Kasumi-1 (cell line): ENCODE results near the gene PLCB1.
A peak's percentile ranks its signal among the peaks of the same experiment; 100 is the strongest.

ENCODE experiments used
- DNase-seq, 2 experiments: peaks; one replicate each; lab custom pipeline; 2025; lab: John Stamatoyannopoulos, UW

Gene PLCB1

GRCh38 chr20:8547035-8547650, 415.1 kb downstream of the PLCB1 start:
- no peak for DNase-seq

- no peak for DNase-seq
Observed at GRCh38 chr20:8547968-8548588, 416.0 kb downstream of the PLCB1 start.

DNA sequence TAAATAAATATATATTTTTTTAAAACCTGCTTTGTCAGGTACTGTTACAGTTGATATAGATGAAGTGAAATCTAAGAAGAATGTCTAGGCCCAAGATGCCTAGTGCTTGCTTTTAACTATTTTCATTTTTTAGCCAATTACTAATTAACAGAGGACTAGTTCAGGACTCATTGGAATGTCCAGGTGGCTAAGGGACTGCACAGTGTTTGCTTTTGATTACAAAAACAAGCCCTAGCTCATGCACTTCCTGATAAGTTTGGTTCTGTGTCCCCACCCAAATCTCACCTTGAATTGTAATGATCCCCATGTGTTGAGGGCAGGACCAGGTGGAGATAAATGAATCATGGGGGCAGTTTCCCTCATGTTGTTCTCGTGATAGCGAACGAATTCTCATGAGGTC, 417.1 kb downstream of the PLCB1 start:
- no peak for DNase-seq

DNA sequence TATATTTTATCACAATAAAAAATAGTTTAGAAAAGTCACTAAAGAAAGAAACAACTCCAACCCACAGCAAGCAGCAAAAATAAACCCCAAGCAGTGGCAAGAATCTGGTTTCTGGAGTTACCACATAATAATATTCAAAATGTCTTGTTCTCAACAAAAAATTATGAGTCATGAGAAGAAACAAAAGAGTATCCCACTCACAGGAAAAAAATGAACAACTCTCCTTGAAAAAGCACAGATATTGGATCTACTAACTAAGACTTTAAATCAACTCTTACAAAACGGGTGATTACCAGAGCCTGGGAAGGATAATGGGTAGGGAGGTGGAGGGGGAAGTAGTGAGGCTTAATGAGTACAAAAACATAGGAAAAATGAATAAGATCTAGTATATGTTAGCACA, 425.6 kb downstream of the PLCB1 start:
- DNase-seq: no peak

DNA sequence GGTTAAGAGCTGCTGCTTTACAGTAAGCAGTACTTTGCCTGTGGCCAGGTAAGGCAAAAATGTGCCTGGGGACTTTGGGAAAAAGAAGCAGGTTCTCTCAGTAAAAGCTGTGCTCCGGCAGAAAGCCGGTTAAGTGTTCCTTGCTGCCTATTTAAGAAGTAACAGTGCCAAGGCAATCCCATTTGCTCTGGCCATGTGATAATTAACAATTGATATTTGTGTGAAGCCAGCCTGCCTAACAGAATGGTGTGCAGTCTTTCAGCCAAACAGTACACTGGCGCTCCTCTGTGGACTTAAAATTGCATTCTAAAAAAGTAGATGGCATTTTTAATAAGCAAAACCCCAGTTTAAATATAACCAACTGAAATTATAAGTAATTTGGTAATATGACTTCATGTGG, 430.3 kb downstream of the PLCB1 start:
- DNase-seq: no peak

DNA sequence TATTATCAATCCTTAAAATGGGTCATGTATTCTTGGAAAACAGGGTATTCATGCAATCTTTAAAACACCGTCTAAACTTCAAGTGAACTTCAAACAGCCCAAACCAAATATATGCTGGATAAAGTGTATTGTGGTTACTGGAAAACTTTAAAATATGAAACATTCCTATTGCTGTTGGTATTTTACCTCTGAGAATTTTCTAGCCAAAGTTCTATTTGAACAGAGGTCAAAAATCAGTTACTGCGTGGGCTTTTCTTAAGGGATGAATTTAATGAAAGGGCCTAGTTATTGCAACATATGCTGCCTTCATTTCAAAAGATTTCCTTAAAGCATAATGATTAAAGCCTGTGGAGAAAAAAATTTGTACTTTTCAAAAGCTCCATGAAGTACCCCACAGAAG, 436.0 kb downstream of the PLCB1 start:
- DNase-seq: no peak

- DNase-seq: no peak
Observed at GRCh38 chr20:8569766-8570165, 437.7 kb downstream of the PLCB1 start.

GRCh38 chr20:8571611-8572010, 439.5 kb downstream of the PLCB1 start:
- no peak for DNase-seq

DNA sequence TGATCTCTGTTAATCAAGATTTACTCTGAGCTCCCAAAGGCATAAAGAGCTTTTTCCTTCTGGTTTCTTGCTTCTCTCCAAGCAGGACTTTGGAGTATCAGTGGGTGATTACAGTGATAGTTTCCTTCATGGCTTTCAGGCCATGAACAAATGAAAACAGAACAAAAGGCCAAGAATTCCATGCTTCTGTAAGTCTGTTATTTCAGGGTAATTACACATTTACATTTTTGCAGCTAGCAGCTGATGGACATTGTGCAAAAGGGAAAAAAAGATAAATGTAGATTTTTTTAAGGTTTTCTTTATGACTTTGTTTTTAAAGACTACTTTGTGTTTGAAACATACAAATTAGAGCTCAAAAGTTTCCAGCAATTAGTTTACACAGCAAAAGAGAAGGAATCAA, 441.6 kb downstream of the PLCB1 start:
- DNase-seq: no peak

DNA sequence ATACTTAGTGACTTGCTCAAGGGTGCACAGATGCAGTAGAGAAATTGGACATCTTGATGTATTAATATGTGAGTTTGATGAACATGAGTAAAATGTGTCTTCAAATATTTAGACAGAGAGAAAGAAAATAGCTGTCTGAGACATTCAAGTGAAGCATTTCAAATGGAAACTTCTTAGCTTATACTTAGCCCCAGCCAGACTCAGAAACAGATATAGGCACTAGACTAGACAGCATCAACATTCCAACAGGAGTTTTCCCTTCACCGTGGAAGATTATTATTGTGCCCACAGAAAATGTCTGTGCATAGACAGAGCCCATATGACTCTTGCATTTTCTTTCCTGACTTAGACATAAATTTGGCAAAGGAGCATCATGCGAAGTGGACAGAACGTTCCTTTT, 443.0 kb downstream of the PLCB1 start:
- no peak for DNase-seq

DNA sequence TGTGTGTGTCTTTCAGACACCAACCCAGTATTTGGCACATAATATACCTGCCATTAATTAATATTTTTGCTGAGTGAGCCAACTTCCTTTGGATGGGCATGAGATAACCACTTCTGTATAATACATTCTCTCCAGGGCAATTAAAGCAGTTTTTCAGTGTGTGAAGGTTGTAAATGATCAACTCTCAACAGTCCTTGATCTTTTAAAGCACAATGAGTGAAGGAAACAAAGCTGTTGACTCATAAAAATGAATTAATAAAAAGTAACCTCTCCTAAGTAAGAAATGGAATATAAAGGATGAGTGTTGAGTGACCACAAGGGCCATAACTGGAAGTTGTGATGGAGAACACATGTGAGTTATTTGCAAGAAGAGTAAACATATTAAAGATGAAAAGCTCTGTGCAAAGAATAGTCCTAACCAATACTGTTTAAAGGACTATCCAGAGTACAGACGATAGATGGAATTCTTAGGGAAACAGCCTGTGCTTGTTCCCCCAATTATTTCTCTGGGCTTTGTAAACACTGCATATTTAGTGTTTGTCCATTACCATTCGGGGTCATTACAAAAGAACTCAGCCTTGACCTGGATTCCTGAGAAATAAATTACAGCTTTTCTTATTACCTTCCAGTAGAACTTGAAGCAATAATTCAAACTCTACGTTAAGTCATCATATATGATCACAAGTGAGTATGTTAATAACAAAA, 446.2 kb downstream of the PLCB1 start:
- no peak for DNase-seq

DNA sequence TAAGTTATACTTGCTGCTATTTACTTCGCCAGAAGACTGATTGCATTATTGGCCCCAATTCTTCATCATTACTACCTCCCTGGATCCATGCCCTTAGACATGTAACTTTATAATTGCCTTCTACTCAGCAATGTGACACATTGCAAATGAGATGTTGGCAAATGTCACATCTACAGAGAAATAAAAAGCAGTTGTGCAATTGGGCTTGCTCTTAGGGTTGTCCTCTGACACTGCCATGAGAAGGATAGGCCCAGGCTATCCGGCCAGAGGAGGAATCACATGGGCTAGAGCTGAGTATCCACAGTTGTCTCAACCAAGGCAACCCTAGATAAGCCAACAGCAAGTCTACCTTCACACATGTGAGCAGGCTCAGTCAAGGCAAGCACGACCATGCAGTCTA, 447.0 kb downstream of the PLCB1 start:
- no peak for DNase-seq

- no peak for DNase-seq
Observed at GRCh38 chr20:8581446-8582183, 449.5 kb downstream of the PLCB1 start.

DNA sequence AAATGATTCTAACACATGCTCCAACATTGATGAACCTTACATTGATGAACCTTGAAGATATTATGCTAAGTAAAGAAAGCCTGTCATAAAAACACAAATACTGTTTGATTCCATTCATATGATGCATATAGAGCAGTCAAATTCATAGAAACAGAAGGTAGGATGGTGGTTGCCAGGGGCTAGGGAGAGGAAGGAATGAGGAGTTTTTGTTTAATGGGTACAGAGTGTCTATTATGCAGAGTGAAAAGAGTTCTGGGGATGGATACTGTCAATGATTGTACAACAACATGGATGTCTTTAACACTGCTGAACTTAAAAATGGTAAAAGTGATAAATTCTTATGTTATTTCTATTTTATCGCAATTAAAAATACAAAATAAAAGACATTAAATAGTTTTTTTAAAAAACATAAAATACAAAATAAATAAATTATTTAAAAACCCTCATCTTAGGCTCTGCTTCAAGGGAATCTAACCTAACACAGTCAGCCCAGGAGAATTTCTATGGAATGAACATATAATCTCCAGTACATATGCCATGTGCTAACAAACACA, 451.0 kb downstream of the PLCB1 start:
- DNase-seq: no peak

- no peak for DNase-seq
Observed at GRCh38 chr20:8583566-8584043, 451.5 kb downstream of the PLCB1 start.

GRCh38 chr20:8587251-8587650, 455.2 kb downstream of the PLCB1 start:
- DNase-seq: no peak

DNA sequence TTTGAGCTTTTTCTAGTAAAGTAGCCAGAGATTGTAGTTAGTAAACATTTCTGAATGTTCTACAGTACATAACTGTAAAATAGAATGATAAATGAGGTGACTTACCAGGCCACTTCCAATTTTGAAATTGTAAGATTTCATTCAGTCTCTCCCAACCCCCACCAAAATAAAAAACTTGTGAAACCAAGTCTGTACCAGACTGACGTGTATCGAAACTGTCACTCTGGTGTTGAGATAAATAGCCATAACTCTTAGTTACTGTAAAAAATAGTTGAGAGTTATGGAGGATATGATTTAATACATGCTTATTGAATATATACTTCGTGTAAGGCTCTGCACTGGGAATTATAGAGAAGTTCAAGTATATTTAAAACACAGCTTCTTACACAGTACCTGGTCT, 455.7 kb downstream of the PLCB1 start:
- no peak for DNase-seq

- DNase-seq: no peak
Observed at GRCh38 chr20:8589956-8590355, 457.9 kb downstream of the PLCB1 start.

DNA sequence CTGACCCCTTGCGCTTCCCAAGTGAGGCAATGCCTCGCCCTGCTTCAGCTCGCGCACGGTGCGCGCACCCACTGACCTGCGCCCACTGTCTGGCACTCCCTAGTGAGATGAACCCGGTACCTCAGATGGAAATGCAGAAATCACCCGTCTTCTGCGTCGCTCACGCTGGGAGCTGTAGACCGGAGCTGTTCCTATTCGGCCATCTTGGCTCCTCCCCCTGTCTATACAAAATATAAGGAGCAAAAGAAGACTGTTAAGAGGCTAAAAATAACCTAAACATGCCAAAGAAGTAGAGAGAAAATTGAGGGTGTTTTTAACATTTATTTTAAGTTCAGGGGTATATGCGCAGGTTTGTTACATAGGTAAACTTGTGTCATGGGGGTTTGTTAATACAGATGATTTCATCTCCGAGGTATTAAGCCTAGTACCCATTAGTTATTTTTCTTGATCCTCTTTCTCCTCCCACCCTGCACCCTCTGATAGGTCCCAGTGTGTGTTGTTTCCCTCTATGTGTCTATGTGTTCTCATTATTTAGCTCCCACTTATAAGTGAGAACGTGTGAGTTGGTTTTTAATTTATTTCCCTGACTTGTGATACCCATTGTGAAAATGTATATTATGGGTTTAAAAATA, 469.0 kb downstream of the PLCB1 start:
- DNase-seq: peak in 1 of 2 experiments; percentile 16

- DNase-seq: peak; percentile 19 to 22
Observed at GRCh38 chr20:8601542-8601912, 469.5 kb downstream of the PLCB1 start.

DNA sequence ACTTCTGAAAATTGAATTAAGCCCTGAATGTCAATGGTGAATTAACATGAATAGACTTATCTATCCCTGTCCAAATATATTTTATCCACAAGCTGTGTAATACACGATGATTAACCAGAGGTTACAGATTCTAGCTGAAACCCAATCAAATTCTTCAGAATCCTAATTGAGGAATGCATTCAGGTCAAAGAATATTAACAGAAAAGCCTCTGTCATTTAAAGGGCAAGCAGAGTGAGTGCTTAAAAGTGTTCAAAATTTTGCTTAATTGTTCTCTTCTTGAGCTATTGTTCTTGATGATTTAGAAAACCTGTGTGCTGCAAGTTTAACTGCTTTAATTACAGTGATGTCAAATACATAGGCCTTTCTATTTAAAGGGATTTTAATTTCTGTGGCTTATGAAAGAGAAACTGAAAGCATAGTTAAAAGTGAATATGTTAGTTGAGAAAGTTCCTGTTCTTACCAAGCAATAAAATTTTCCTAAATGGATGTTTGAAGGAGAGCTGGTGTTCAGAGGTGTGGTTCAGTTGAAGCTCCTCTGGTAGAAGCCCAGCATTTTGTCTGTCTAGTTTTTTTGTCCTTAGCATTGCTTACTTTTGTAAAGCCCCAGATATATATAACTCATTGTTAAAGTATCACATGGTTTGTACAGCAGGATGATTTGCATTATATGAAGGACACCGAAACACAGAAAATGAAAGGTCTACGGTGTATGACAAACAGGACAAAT, 470.5 kb downstream of the PLCB1 start:
- peak; percentile 18 to 27 for DNase-seq
